HG02763 (cell line): Measurements from ENCODE around the gene MYH15.

ENCODE experiments used
- ATAC-seq: cut with Tn5 transposase; IDR thresholded peaks from one replicate; pipeline ENCODE4 v1.9.1; 2021; ENCODE audit warnings: mild to moderate bottlenecking, moderate library complexity; ENCODE audit not compliant: unreplicated experiment

The MYH15 gene

GRCh38 chr3:108510496-108510895 lies at the start of gene MYH15:
Gene MYH15, minus strand, starts transcription at chr3:108510596. Its CDS starts 66 bp downstream, at chr3:108510530.
- ATAC-seq, result no peak

GRCh38 chr3:108555966-108556581 lies 45.7 kb upstream of the MYH15 start:
- no peak for ATAC-seq

- no peak for ATAC-seq
These were observed 44.6 kb upstream of the MYH15 start for GRCh38 chr3:108554913-108555571.

GRCh38 chr3:108554229-108554628 lies 43.8 kb upstream of the MYH15 start:
- no peak for ATAC-seq

- peak; percentile 42 for ATAC-seq
These were observed 42.1 kb upstream of the MYH15 start for GRCh38 chr3:108552267-108553159.

- ATAC-seq, result no peak
These were observed 38.5 kb upstream of the MYH15 start for GRCh38 chr3:108548886-108549285.

GRCh38 chr3:108548304-108548703 lies 37.9 kb upstream of the MYH15 start:
- no peak for ATAC-seq

GRCh38 chr3:108546692-108547091 lies 36.3 kb upstream of the MYH15 start:
- ATAC-seq, result no peak

- ATAC-seq, result no peak
These were observed 35.9 kb upstream of the MYH15 start for GRCh38 chr3:108546247-108546646.

GRCh38 chr3:108538083-108538482 lies 27.7 kb upstream of the MYH15 start:
- no peak for ATAC-seq

- ATAC-seq, result peak; percentile 98
These were observed 18.3 kb upstream of the MYH15 start for GRCh38 chr3:108528459-108529252.

- ATAC-seq, result no peak
These were observed 17.4 kb upstream of the MYH15 start for GRCh38 chr3:108527817-108528216.

- no peak for ATAC-seq
These were observed 16.7 kb upstream of the MYH15 start for GRCh38 chr3:108527109-108527508.

- ATAC-seq, result no peak
These were observed 15.6 kb upstream of the MYH15 start for GRCh38 chr3:108525971-108526370.

GRCh38 chr3:108525256-108525655 lies 14.9 kb upstream of the MYH15 start:
- ATAC-seq, result no peak

GRCh38 chr3:108524537-108524936 lies 14.1 kb upstream of the MYH15 start:
- no peak for ATAC-seq

- ATAC-seq, result no peak
These were observed 8.5 kb upstream of the MYH15 start for GRCh38 chr3:108518895-108519294.

GRCh38 chr3:108516881-108517280 lies 6.5 kb upstream of the MYH15 start:
- ATAC-seq, result no peak

- ATAC-seq, result no peak
These were observed 3.6 kb upstream of the MYH15 start for GRCh38 chr3:108513961-108514360.

GRCh38 chr3:108512671-108513070 lies 2.3 kb upstream of the MYH15 start:
- no peak for ATAC-seq

GRCh38 chr3:108511490-108511889 lies 1.1 kb upstream of the MYH15 start:
- no peak for ATAC-seq
